ENCODE measurements around the gene MRM3.
"Not testable (repeated sequence)": the region's sequence is repeated elsewhere in the genome, so short reads cannot be mapped to it uniquely, and the experiment has no call there.

Gene MRM3

GRCh38 chr17:755319-755961, 26.7 kb upstream of the MRM3 start:
- not testable (repeated sequence) for DNase-seq

GRCh38 chr17:756010-756567, 26.1 kb upstream of the MRM3 start:
- DNase-seq = not testable (repeated sequence)

GRCh38 chr17:759964-760363, 22.2 kb upstream of the MRM3 start:
- no peak for DNase-seq

GRCh38 chr17:760371-760770, 21.8 kb upstream of the MRM3 start:
- no peak for DNase-seq

GRCh38 chr17:767076-767475, 15.1 kb upstream of the MRM3 start:
- no peak for DNase-seq

GRCh38 chr17:773016-773415, 9.1 kb upstream of the MRM3 start:
- no peak for DNase-seq

GRCh38 chr17:773467-774312, 8.5 kb upstream of the MRM3 start:
- no peak for DNase-seq

GRCh38 chr17:774313-774584, 7.9 kb upstream of the MRM3 start:
- no peak for DNase-seq

- DNase-seq = no peak
These were observed 4.1 kb upstream of the MRM3 start for GRCh38 chr17:778096-778495.

GRCh38 chr17:784143-784542, 2.0 kb downstream of the MRM3 start:
- DNase-seq = no peak

- DNase-seq = not testable (repeated sequence)
These were observed 3.7 kb downstream of the MRM3 start for GRCh38 chr17:785901-786300.

GRCh38 chr17:787641-788221, 5.6 kb downstream of the MRM3 start:
- DNase-seq = no peak

- no peak for DNase-seq
These were observed 6.4 kb downstream of the MRM3 start for GRCh38 chr17:788551-788950.

- no peak for DNase-seq
These were observed 7.1 kb downstream of the MRM3 start for GRCh38 chr17:789160-789840.

- DNase-seq = peak; percentile 28
These were observed 8.0 kb downstream of the MRM3 start for GRCh38 chr17:789931-790873.

- not testable (repeated sequence) for DNase-seq
These were observed 8.7 kb downstream of the MRM3 start for GRCh38 chr17:790874-791247.

- DNase-seq = no peak
These were observed 9.7 kb downstream of the MRM3 start for GRCh38 chr17:791829-792228.

- DNase-seq = no peak
These were observed 10.1 kb downstream of the MRM3 start for GRCh38 chr17:792277-792676.

GRCh38 chr17:794876-795275, 12.7 kb downstream of the MRM3 start:
- DNase-seq = peak; percentile 78

- no peak for DNase-seq
These were observed 13.1 kb downstream of the MRM3 start for GRCh38 chr17:795276-795675.

GRCh38 chr17:795721-796120, 13.6 kb downstream of the MRM3 start:
- DNase-seq = no peak

- DNase-seq = no peak
These were observed 14.5 kb downstream of the MRM3 start for GRCh38 chr17:796609-797008.

Data from fibroblast of skin of right quadriceps (primary cell).